ENCODE measurements around the gene SCAMP1. TPM values are rescaled to one million over a fixed set of nuclear protein-coding genes. Genes with fewer than 3 reads are reported as not detected.

The SCAMP1 gene
- total and polyA plus RNA-seq, 2 of the 13 experiments (the other 11 are each of a cell fraction or from before 2014, with no cell fraction given) = 18.2 to 33.7 TPM

- Histone ChIP-seq H3K27ac (ENCODE audit: extremely low read length, insufficient read depth, low read length) (no peak overlapping the region), H3K36me3 (replicated peaks in 1 of 2; ENCODE audit: control insufficient read depth in 1 of 2, insufficient read depth in 2 of 2, low read length in 2 of 2) (peaks cover 7 to 16% of the 10 kb centered on the region in 2 experiments; a peak in 4 of 5 replicates), H3K4me3 (replicated peaks in 1 of 3; ENCODE audit: insufficient read depth in 1 of 3, low read depth in 2 of 3, low read length in 3 of 3) (no peak overlapping the region), H3K4me1 (ENCODE audit: insufficient read depth, low read length) (peaks cover 30% of the 10 kb centered on the region), H3K4me2 (ENCODE audit: low read depth, low read length) (no peak overlapping the region), H4K20me1 (ENCODE audit: insufficient read depth, low read length) (no peaks in the 10 kb centered on the region), H3K79me2 (ENCODE audit: insufficient read depth, low read length) (peaks cover 6% of the 10 kb centered on the region), H3K9ac (ENCODE audit: insufficient read depth, low read depth, low read length) (no peak overlapping the region), H2AFZ (ENCODE audit: low read length) (no peak overlapping the region), H3K9me3 (ENCODE audit: low read length) (no peaks in the 10 kb centered on the region), H3K27me3 (ENCODE audit: control insufficient read depth in 1 of 2, insufficient read depth in 2 of 2, low read length in 2 of 2) (no peaks in the 10 kb centered on the region)
- FAIRE-seq = no peak
- TF ChIP-seq PREB (CRISPR knock-in tag; IDR thresholded peaks at IDR 0.05) (no peak), HMG20A (CRISPR knock-in tag; IDR thresholded peaks at IDR 0.05; ENCODE audit: borderline replicate concordance) (no peak), XBP1 (CRISPR knock-in tag; IDR thresholded peaks at IDR 0.05) (no peak), CAMTA2 (CRISPR knock-in tag; IDR thresholded peaks at IDR 0.05; ENCODE audit: borderline replicate concordance) (no peak), GTF2F1 (IDR thresholded peaks at IDR 0.05; ENCODE audit: low read length) (no peak), ZBTB25 (CRISPR knock-in tag; IDR thresholded peaks at IDR 0.05) (no peak), ZNF143 (CRISPR knock-in tag; IDR thresholded peaks at IDR 0.05) (no peak), FOXO1 (CRISPR knock-in tag; IDR thresholded peaks at IDR 0.05) (no peak)
- TF ChIP-seq, protein P1, sequence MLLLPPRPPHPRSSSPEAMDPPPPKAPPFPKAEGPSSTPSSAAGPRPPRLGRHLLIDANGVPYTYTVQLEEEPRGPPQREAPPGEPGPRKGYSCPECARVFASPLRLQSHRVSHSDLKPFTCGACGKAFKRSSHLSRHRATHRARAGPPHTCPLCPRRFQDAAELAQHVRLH (CRISPR knock-in tag; IDR thresholded peaks at IDR 0.05; ENCODE audit: borderline replicate concordance, low read depth) = no peak
- peak; percentile 23; the same call in 1 of the 3 replicates for ATAC-seq
- in situ Hi-C loops (cut with HindIII; ENCODE audit: extremely low pct_ligation_motif_present, low pct_unique_long_range_greater_than_20kb) (no loop called here), intact Hi-C loops (cut with micrococcal nuclease; ENCODE audit: unreplicated experiment) (no loop called here)
- BruUV-seq (replicated peaks) = no TSS peak
- WGBS (ENCODE audit: low lambda C conversion rate) = 71% methylated on average over 2 of the region's 2 CpGs
- peak; percentile 12 for DNase-seq (ENCODE audit: low spot score)
- POLR2A ChIA-PET = interaction anchor here (3.3 kb wide), 1 partner anchor 11 kb away, joined by 48 read pairs; no protein-coding TSS in a partner anchor
- CTCF ChIA-PET (ENCODE audit: low intra/inter-chr PET ratio, low total read pairs) = no interaction called here
Measured at GRCh38 chr5:78507531-78507930, 147.1 kb downstream of the SCAMP1 start.

Data from HepG2 (cell line).